ENCODE measurements around the gene CCL26.
"Not testable (repeated sequence)": the region's sequence is repeated elsewhere in the genome, so short reads cannot be mapped to it uniquely, and the experiment has no call there.

CCL26 gene

GRCh38 chr7:75789361-75789924 lies 17.4 kb upstream of the CCL26 start:
- no peaks in the 10 kb centered on the region for H3K9me3 ChIP-seq
- intact Hi-C loops (cut with DNase I; ENCODE audit: low total_unique reads), result no loop called here
- H3K4me1 ChIP-seq, result no peaks in the 10 kb centered on the region
- DNase-seq, result no peak
- no peak overlapping the region for H3K27ac ChIP-seq
- H3K4me3 ChIP-seq, result no peak overlapping the region
- no peaks in the 10 kb centered on the region for H3K36me3 ChIP-seq
- no peak for TF ChIP-seq CTCF (IDR thresholded peaks at IDR 0.05)
- peaks cover 0 to 8% of the 10 kb centered on the region in 2 donors for H3K27me3 ChIP-seq

- H3K4me1 ChIP-seq; H3K27me3 ChIP-seq; DNase-seq; H3K27ac ChIP-seq; H3K9me3 ChIP-seq; intact Hi-C loops (cut with DNase I; ENCODE audit: low total_unique reads); H3K36me3 ChIP-seq; H3K4me3 ChIP-seq: not testable (repeated sequence)
Measured at GRCh38 chr7:75788154-75788847, 16.3 kb upstream of the CCL26 start.

GRCh38 chr7:75783058-75783457 lies 11.0 kb upstream of the CCL26 start:
- DNase-seq; H3K9me3 ChIP-seq; H3K4me3 ChIP-seq; H3K36me3 ChIP-seq; H3K27ac ChIP-seq; H3K4me1 ChIP-seq; H3K27me3 ChIP-seq; intact Hi-C loops (cut with DNase I; ENCODE audit: low total_unique reads): not testable (repeated sequence)

GRCh38 chr7:75780647-75781273 lies 8.7 kb upstream of the CCL26 start:
- intact Hi-C loops (cut with DNase I; ENCODE audit: low total_unique reads); H3K36me3 ChIP-seq; H3K27me3 ChIP-seq; H3K4me1 ChIP-seq; H3K27ac ChIP-seq; DNase-seq; H3K4me3 ChIP-seq; H3K9me3 ChIP-seq: not testable (repeated sequence)

- intact Hi-C loops (cut with DNase I; ENCODE audit: low total_unique reads); H3K36me3 ChIP-seq; H3K4me3 ChIP-seq; DNase-seq; H3K27me3 ChIP-seq; H3K4me1 ChIP-seq; H3K9me3 ChIP-seq; H3K27ac ChIP-seq: not testable (repeated sequence)
Measured at GRCh38 chr7:75779516-75779915, 7.5 kb upstream of the CCL26 start.

GRCh38 chr7:75779035-75779434 lies 7.0 kb upstream of the CCL26 start:
- H3K4me1 ChIP-seq; H3K27me3 ChIP-seq; H3K9me3 ChIP-seq; H3K27ac ChIP-seq; intact Hi-C loops (cut with DNase I; ENCODE audit: low total_unique reads); H3K4me3 ChIP-seq; DNase-seq; H3K36me3 ChIP-seq: not testable (repeated sequence)

- TF ChIP-seq CTCF (IDR thresholded peaks at IDR 0.05), result no peak
Measured at GRCh38 chr7:75776295-75776971, 4.4 kb upstream of the CCL26 start.

GRCh38 chr7:75773958-75774357 lies 1.9 kb upstream of the CCL26 start:
- H3K27me3 ChIP-seq; H3K4me3 ChIP-seq; H3K4me1 ChIP-seq; H3K27ac ChIP-seq; H3K9me3 ChIP-seq; intact Hi-C loops (cut with DNase I; ENCODE audit: low total_unique reads); DNase-seq; H3K36me3 ChIP-seq: not testable (repeated sequence)

More at GRCh38 chr7:75776295-75776971, 4.4 kb upstream of the CCL26 start:
- intact Hi-C loops (cut with DNase I; ENCODE audit: low total_unique reads), result no loop called here
- H3K9me3 ChIP-seq, result no peaks in the 10 kb centered on the region
- H3K27me3 ChIP-seq, result peaks cover 0 to 6% of the 10 kb centered on the region in 2 donors
- no peak overlapping the region for H3K4me3 ChIP-seq
- no peak for DNase-seq
- no peak overlapping the region for H3K27ac ChIP-seq
- peaks cover 0 to 5% (median 0%) of the 10 kb centered on the region in 4 donors for H3K4me1 ChIP-seq
- H3K36me3 ChIP-seq, result no peaks in the 10 kb centered on the region

Data from tibial artery (tissue), 4 donors.